OCI-LY3 (cell line): ENCODE data around the gene HRAS.

Source experiments
- EZH2phosphoT487 ChIP-seq: fragments of 200-600 bp; shearing (Covaris generic); IDR thresholded peaks from 2 replicates; pipeline ENCODE4 v1.6.1; 2018; ENCODE audit warnings: antibody characterized with exemption, mixed run types, low read depth
- TF ChIP-seq, protein P1 (sequence below): fragments of 200-600, 300-600 bp; sonication (generic); IDR thresholded peaks from 2 replicates; pipeline ENCODE4 v1.5.1; 2014; ENCODE audit warnings: antibody characterized with exemption, low read length, low read depth

DNA sequence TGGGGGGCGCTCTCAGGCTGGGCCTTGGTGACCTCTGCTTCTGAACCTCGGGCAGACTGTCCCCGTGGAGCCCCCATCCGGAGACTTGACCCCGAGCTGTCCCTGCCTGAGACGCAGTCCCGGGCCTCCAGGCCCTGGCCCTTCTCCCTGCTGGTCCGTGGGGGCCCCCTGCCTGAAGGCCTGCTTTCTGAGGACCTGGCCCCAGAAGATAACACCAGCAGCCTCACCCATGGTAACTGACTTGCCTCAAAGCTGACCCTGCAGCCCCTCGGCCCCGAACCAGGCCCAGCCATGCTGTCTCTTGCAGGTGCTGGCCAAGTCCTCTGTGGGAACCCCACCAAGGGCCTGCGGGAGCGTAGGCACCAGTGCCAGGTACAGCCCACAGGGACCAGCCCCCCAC is 16.2 kb upstream of the HRAS start:
- TF ChIP-seq, protein P1, sequence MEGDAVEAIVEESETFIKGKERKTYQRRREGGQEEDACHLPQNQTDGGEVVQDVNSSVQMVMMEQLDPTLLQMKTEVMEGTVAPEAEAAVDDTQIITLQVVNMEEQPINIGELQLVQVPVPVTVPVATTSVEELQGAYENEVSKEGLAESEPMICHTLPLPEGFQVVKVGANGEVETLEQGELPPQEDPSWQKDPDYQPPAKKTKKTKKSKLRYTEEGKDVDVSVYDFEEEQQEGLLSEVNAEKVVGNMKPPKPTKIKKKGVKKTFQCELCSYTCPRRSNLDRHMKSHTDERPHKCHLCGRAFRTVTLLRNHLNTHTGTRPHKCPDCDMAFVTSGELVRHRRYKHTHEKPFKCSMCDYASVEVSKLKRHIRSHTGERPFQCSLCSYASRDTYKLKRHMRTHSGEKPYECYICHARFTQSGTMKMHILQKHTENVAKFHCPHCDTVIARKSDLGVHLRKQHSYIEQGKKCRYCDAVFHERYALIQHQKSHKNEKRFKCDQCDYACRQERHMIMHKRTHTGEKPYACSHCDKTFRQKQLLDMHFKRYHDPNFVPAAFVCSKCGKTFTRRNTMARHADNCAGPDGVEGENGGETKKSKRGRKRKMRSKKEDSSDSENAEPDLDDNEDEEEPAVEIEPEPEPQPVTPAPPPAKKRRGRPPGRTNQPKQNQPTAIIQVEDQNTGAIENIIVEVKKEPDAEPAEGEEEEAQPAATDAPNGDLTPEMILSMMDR = no peak
- TF ChIP-seq EZH2phosphoT487 = no peak
